Activated CD4-positive, CD25-positive, alpha-beta regulatory T cell treated with anti-CD3 and anti-CD28 coated beads, Interleukin-2, amount 50 U/mL, for 72 hours (primary cell): ENCODE results near the gene GAK.
"Not testable (repeated sequence)": the region's sequence is repeated elsewhere in the genome, so short reads cannot be mapped to it uniquely, and the experiment has no call there.

Experiments
- DNase-seq: peaks from one replicate; pipeline ENCODE4 v3.0.0; 2021

GAK gene

GRCh38 chr4:951594-952468, 19.7 kb upstream of the GAK start:
- peak; percentile 18 for DNase-seq

- no peak for DNase-seq
These were observed 19.1 kb upstream of the GAK start for GRCh38 chr4:951186-951585.

GRCh38 chr4:950136-951020, 18.3 kb upstream of the GAK start:
- DNase-seq: no peak

GRCh38 chr4:949656-950055, 17.5 kb upstream of the GAK start:
- DNase-seq: no peak

- DNase-seq: no peak
These were observed 16.8 kb upstream of the GAK start for GRCh38 chr4:948936-949300.

- peak; percentile 26 for DNase-seq
These were observed 16.2 kb upstream of the GAK start for GRCh38 chr4:948101-948935.

GRCh38 chr4:947491-947971, 15.4 kb upstream of the GAK start:
- peak; percentile 24 for DNase-seq

GRCh38 chr4:946517-947471, 14.7 kb upstream of the GAK start:
- peak; percentile 21 for DNase-seq

- DNase-seq: peak; percentile 8
These were observed 14.0 kb upstream of the GAK start for GRCh38 chr4:946103-946450.

GRCh38 chr4:945274-946102, 13.4 kb upstream of the GAK start:
- DNase-seq: no peak

GRCh38 chr4:939508-939907, 7.4 kb upstream of the GAK start:
- not testable (repeated sequence) for DNase-seq

- no peak for DNase-seq
These were observed 576 bp upstream of the GAK start for GRCh38 chr4:932713-933070.

GRCh38 chr4:931194-931959, 739 bp downstream of the GAK start:
- no peak for DNase-seq

- DNase-seq: peak; percentile 27
These were observed 1.3 kb downstream of the GAK start for GRCh38 chr4:930827-931193.

- DNase-seq: peak; percentile 8
These were observed 2.0 kb downstream of the GAK start for GRCh38 chr4:930028-930551.

GRCh38 chr4:929096-929765, 2.9 kb downstream of the GAK start:
- peak; percentile 13 for DNase-seq

- DNase-seq: not testable (repeated sequence)
These were observed 4.5 kb downstream of the GAK start for GRCh38 chr4:927566-927965.

- peak; percentile 17 for DNase-seq
These were observed 5.6 kb downstream of the GAK start for GRCh38 chr4:926538-926937.

- DNase-seq: peak; percentile 26
These were observed 6.2 kb downstream of the GAK start for GRCh38 chr4:925771-926500.
